CD4-positive, alpha-beta T cell (primary cell): ENCODE data around the gene CAP2. TPM values are rescaled to one million over a fixed set of nuclear protein-coding genes. Genes with fewer than 3 reads are reported as not detected.
A peak's percentile ranks its signal among the peaks of the same experiment; 100 is the strongest.

Source experiments
- ATAC-seq: fragments of 200-7000 bp; cut with Tn5 transposase; one replicate; pipeline ENCODE4 v1.10.0; 2022; ENCODE audit warnings: mild to moderate bottlenecking; ENCODE audit not compliant: poor library complexity
- CTCF ChIA-PET: fragments of 350-600 bp; sonication (Branson Sonifier 250); formaldehyde crosslinking; loops from one replicate; lab custom pipeline; 2021; ENCODE audit warnings: antibody characterized with exemption, inconsistent platforms; lab: Charles Lee
- POLR2A ChIA-PET: fragments of 350-600 bp; sonication (Branson Sonifier 250); formaldehyde crosslinking; loops from one replicate; lab custom pipeline; 2021; ENCODE audit warnings: antibody characterized with exemption, inconsistent platforms; lab: Charles Lee
- DNase-seq, 14 experiments: peaks; one replicate each; pipeline ENCODE4 v3.0.0-alpha.2; 2013 to 2020; ENCODE audit warnings: mixed read lengths in 2 of 14
- H3K27ac ChIP-seq, 2 donors: one replicate each; pipeline versions ENCODE4 v1.5.1 to v1.7.0; 2013; ENCODE audit warnings: low read length in 2 of 2, low read depth in 1 of 2, mild to moderate bottlenecking in 1 of 2
- H3K27me3 ChIP-seq, 2 experiments: 1 replicate in 1 of 2; 2 replicates in 1 of 2; pipeline versions ENCODE4 v1.6.1 to v1.7.0; 2013; ENCODE audit warnings: low read length in 2 of 2, control low read depth in 1 of 2, mild to moderate bottlenecking in 1 of 2, moderate library complexity in 1 of 2; ENCODE audit not compliant: insufficient read depth in 2 of 2, control insufficient read depth in 1 of 2
- H3K36me3 ChIP-seq: one replicate; pipeline ENCODE4 v1.6.1; 2013; ENCODE audit warnings: low read length, control low read depth; ENCODE audit not compliant: insufficient read depth
- H3K4me1 ChIP-seq: one replicate; pipeline ENCODE4 v1.6.1; 2013; ENCODE audit warnings: low read length, control low read depth; ENCODE audit not compliant: insufficient read depth
- H3K4me3 ChIP-seq: one replicate; pipeline ENCODE4 v1.5.1; 2013; ENCODE audit warnings: mild to moderate bottlenecking, low read length, moderate library complexity
- H3K9me3 ChIP-seq, 2 experiments: 1 replicate in 1 of 2; 2 replicates in 1 of 2; pipeline versions ENCODE4 v1.6.1 to v1.7.0; 2013; ENCODE audit warnings: low read length in 2 of 2, mild to moderate bottlenecking in 2 of 2, control low read depth in 1 of 2, moderate library complexity in 1 of 2; ENCODE audit not compliant: control insufficient read depth in 1 of 2, insufficient read depth in 1 of 2
- H3K27ac Mint-ChIP-seq: one replicate; pipeline ENCODE4 v1.8.0; 2020; ENCODE audit warnings: mixed read lengths
- H3K27me3 Mint-ChIP-seq: one replicate; pipeline ENCODE4 v1.8.0; 2021; ENCODE audit warnings: mixed read lengths
- H3K36me3 Mint-ChIP-seq: one replicate; pipeline ENCODE4 v1.8.0; 2021; ENCODE audit warnings: low read depth, mixed read lengths
- H3K4me1 Mint-ChIP-seq: one replicate; pipeline ENCODE4 v1.8.0; 2021; ENCODE audit warnings: low read depth, mixed read lengths
- H3K4me3 Mint-ChIP-seq: one replicate; pipeline ENCODE4 v1.8.0; 2020; ENCODE audit warnings: mild to moderate bottlenecking, mixed read lengths
- H3K9me3 Mint-ChIP-seq: one replicate; pipeline ENCODE4 v1.8.0; 2020; ENCODE audit warnings: mixed read lengths
- CTCF ChIP-seq: fragments of 200-600 bp; IDR thresholded peaks from one replicate; pipeline ENCODE4 v1.8.0; 2022; ENCODE audit warnings: antibody characterized with exemption, mild to moderate bottlenecking
- intact Hi-C, 2 experiments: fragments of 100-400 bp; cut with DNase I in 1 of 2; cut with micrococcal nuclease in 1 of 2; formaldehyde crosslinking; loops; one replicate each; pipeline versions ENCODE4 v1.15.1 to v1.9.0; 2023 to 2025; cut with DNase I, micrococcal nuclease
- polyA plus RNA-seq, 2 donors: library from polyadenylated mRNA; unstranded; fragments of 120-200 nt; gene quantifications; one replicate each; pipeline ENCODE4 v1.2.1, GENCODE V29; 2013
- total RNA-seq, 174 experiments: library from RNA in 2 of 174; stranded (reverse) in 2 of 174; gene quantifications; one replicate each; pipeline ENCODE4 v1.2.3 and lab custom pipeline; 2021 to 2026

Gene CAP2, protein sequence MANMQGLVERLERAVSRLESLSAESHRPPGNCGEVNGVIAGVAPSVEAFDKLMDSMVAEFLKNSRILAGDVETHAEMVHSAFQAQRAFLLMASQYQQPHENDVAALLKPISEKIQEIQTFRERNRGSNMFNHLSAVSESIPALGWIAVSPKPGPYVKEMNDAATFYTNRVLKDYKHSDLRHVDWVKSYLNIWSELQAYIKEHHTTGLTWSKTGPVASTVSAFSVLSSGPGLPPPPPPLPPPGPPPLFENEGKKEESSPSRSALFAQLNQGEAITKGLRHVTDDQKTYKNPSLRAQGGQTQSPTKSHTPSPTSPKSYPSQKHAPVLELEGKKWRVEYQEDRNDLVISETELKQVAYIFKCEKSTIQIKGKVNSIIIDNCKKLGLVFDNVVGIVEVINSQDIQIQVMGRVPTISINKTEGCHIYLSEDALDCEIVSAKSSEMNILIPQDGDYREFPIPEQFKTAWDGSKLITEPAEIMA
- not detected for total RNA-seq
- not detected for polyA plus RNA-seq (2013, experiment 1 of 2)
- polyA plus RNA-seq (2013, experiment 2 of 2) = 3.1 TPM
- total RNA-seq (lab: John Stamatoyannopoulos, UW) = 0 to 0.17 (median 0) reads per million in 172 experiments

- Mint-ChIP-seq H3K27ac (no peak within 1 kb of the TSS), H3K27me3 (peaks cover 78% of the 10 kb centered on the region), H3K4me3 (peak within 1 kb of the TSS; percentile 23), H3K36me3 (no peaks in the 10 kb centered on the region), H3K9me3 (no peaks in the 10 kb centered on the region), H3K4me1 (peaks cover 6% of the 10 kb centered on the region)
- POLR2A ChIA-PET = no interaction called here
- peaks cover 13 to 59% of the 10 kb centered on the region in 2 experiments for H3K27me3 ChIP-seq
- H3K36me3 ChIP-seq = no peaks in the 10 kb centered on the region
- no peak for TF ChIP-seq CTCF
- intact Hi-C loops = no loop called here
- H3K9me3 ChIP-seq = no peaks in the 10 kb centered on the region
- DNase-seq (no peak), ATAC-seq (no peak)
- H3K4me3 ChIP-seq = no peak within 1 kb of the TSS
- CTCF ChIA-PET = no interaction called here
- no peaks in the 10 kb centered on the region for H3K4me1 ChIP-seq
- H3K27ac ChIP-seq = no peak within 1 kb of the TSS
Observed at GRCh38 chr6:17392978-17393891, at the start of gene CAP2. Gene CAP2, plus strand, starts transcription at chr6:17393595. Its CDS starts 27,961 bp downstream, at chr6:17421556.

DNA sequence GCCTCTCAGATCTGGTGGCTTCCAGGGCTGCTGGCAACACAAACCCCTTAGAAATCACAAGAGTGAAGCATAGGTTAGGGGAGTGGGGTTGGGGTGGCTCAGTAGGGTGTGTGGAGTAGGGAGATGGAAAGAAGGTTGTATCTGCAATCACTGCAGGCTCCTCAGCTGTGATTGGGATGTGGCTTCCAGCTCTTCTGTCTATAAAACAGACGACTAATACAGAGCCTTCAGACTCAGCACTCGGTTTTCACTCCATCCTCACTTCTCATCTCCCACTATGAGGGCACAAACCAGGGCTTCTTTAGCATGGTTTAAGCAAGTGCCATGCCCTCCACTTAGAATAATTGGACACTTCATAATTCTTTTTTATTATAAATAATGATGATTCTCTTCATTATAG is 46.4 kb upstream of the CAP2 start:
- H3K4me3 ChIP-seq = no peak overlapping the region
- ATAC-seq (no peak), DNase-seq (no peak)
- H3K4me1 ChIP-seq = no peaks in the 10 kb centered on the region
- intact Hi-C loops = no loop called here
- no peak overlapping the region for H3K27ac ChIP-seq
- no peak for TF ChIP-seq CTCF
- peaks cover 0 to 3% of the 10 kb centered on the region in 2 experiments for H3K9me3 ChIP-seq
- Mint-ChIP-seq H3K27ac (no peak overlapping the region), H3K27me3 (no peaks in the 10 kb centered on the region), H3K4me3 (no peak overlapping the region), H3K36me3 (no peaks in the 10 kb centered on the region), H3K4me1 (no peaks in the 10 kb centered on the region), H3K9me3 (no peaks in the 10 kb centered on the region)
- POLR2A ChIA-PET = no interaction called here
- peaks cover 0 to 4% of the 10 kb centered on the region in 2 experiments for H3K27me3 ChIP-seq
- CTCF ChIA-PET = no interaction called here
- no peaks in the 10 kb centered on the region for H3K36me3 ChIP-seq

- intact Hi-C loops = no loop called here
Observed at GRCh38 chr6:17349427-17349826, 44.0 kb upstream of the CAP2 start.

More at GRCh38 chr6:17349427-17349826, 44.0 kb upstream of the CAP2 start:
- H3K4me1 ChIP-seq = no peaks in the 10 kb centered on the region
- H3K27ac Mint-ChIP-seq = no peak overlapping the region
- no peaks in the 10 kb centered on the region for H3K9me3 ChIP-seq
- ATAC-seq (no peak), DNase-seq (no peak)
- TF ChIP-seq CTCF = no peak
- POLR2A ChIA-PET = no interaction called here
- no peak overlapping the region for H3K27ac ChIP-seq
- no peaks in the 10 kb centered on the region for H3K4me1 Mint-ChIP-seq
- CTCF ChIA-PET = interaction anchor here (0.6 kb wide), 1 partner anchor 1954 kb away, joined by 5 read pairs; no protein-coding TSS in a partner anchor
- no peak overlapping the region for H3K4me3 Mint-ChIP-seq
- H3K36me3 ChIP-seq = no peaks in the 10 kb centered on the region
- H3K36me3 Mint-ChIP-seq = no peaks in the 10 kb centered on the region
- H3K27me3 ChIP-seq = peaks cover 0 to 4% of the 10 kb centered on the region in 2 experiments
- H3K9me3 Mint-ChIP-seq = no peaks in the 10 kb centered on the region
- no peak overlapping the region for H3K4me3 ChIP-seq
- no peaks in the 10 kb centered on the region for H3K27me3 Mint-ChIP-seq
